Activated CD8-positive, alpha-beta memory T cell treated with anti-CD3 and anti-CD28 coated beads for 48 hours (primary cell): Measurements from ENCODE around the gene BFAR.

Experiments
- DNase-seq, 3 experiments: peaks; one replicate each; pipeline ENCODE4 v3.0.0-alpha.2; 2020; ENCODE audit warnings: low read depth in 2 of 3, low spot score in 2 of 3

Gene BFAR

GRCh38 chr16:14632693-14633569 is at the start of gene BFAR:
TSS of gene BFAR (plus strand) at chr16:14632951. CDS start at chr16:14644347, 11,396 bp downstream.
- DNase-seq: peak; percentile 94 to 99 (median 98)

- DNase-seq: no peak
These were observed 47.5 kb upstream of the BFAR start for GRCh38 chr16:14585287-14585686.

- DNase-seq: no peak
These were observed 46.0 kb upstream of the BFAR start for GRCh38 chr16:14586637-14587305.

DNA sequence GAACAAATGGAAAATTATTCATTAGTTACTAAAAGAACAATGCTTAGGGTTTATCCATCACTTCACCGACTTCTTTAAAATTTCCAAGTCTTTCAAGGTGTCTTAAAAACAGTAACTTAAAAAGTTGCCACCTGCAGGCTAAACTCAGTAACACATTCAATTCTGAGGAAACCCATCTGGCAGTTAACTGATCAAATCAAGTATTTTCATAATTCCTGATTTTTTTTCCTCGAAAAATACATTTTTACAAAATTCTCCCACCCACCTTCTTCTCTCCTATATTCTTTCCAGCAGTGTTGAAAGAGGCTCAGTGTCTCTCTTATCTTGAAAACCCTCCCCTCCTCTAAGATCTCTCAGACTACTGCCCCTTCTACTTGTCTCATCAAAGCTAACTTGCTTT is 32.6 kb upstream of the BFAR start:
- DNase-seq: no peak

DNA sequence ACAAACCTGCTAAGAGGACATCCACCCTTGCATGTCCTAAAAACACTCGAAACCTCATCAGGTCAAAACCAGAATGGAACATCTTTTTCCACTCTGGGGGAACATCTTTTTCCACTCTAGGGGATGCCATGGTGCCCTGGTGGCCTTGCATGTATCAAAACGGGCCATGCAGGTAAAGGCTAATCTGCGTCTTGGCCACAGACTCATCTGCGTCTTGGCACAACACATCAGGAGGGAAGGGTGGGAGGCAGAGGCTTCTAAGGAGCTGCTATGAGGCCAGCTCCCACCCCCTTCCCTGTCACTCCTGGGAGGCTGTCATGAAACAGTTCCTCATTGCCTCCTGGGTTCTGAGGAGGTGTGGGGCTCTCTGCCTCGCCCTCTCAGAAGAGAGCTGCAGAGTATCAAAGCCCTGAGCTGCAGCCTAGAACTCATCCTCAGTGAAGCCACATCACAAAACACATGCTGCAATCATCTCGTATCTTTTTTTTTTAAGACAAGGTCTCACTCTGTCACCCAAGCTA is 30.2 kb upstream of the BFAR start:
- no peak for DNase-seq

DNA sequence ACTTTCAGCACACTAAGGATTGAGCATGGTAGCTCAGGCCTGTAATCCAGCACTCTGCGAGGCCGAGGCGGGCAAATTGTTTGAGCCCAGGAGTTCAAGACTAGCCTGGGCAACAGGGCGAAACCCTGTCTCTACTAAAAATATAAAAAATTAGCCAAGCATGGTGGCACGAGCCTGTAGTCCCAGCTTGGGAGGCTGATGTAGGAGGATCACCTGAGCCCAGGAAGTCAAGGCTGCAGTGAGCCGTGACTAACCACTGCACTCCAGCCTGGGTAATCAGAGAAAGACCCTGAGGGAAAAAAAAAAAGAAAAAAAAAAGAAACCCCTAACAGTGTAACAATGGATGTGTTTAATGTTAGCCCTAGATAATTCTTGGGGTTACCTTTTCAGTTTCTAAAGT is 26.6 kb upstream of the BFAR start:
- no peak for DNase-seq

DNA sequence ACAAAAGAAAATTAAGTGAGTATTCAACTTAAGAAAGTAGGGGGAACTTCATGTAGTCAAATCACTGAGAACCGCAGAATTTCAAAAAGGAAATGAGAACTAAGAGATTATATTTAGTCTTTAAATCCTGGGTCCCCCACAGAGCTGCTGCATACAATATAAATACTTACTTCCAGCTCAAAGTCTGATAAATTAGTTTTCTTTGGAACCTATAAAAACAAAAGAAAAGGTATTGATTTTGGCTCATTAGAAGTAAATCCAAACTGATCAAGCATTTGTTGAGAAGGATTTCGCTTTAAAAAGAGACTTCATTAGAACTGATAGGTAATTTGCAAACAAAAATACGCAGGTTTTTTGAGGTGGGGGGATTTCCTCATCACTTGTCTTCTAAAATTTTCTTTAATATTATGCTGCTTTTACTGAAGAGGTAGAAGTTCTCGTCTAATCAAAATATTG is 24.6 kb upstream of the BFAR start:
- DNase-seq: no peak

DNA sequence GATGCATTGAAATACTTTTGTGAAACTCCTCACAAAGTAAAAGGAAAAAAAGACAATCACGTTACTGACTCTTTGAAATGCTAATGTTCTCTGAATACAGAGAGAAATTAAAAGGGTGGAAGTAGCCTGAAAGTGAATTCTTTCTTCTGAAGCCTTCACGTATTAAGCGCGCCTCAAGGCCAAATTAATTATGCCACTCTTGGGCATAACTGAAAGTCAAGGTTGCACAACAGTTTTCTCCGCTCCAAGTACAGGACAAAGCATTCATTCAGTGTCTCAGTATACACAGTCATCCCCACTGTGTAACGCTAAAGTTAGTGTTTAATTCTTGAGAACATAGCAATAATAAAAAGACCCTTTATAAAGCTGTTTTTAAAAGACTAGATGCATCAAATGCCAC is 24.1 kb upstream of the BFAR start:
- no peak for DNase-seq

DNA sequence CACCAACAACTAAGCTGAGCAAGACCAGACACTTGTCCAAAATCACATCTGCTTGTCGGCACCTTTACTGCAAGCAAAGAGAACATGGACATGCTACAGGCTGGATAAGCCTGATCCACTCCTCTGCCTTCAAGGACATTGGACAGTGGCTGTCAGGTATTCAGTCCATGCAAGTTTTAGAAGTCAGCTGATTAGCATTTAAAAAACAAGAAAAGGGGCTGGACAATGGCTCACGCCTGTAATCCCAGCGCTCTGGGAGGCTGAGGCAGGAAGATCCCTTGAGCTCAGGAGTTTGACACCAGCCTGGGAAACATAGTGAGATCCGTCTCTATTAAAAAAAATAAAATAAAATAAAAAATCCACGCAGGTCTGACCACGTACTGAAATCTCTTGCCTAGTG is 23.0 kb upstream of the BFAR start:
- no peak for DNase-seq

- no peak for DNase-seq
These were observed 21.1 kb upstream of the BFAR start for GRCh38 chr16:14611660-14612059.

GRCh38 chr16:14613991-14614390 is 18.8 kb upstream of the BFAR start:
- no peak for DNase-seq

GRCh38 chr16:14616280-14616679 is 16.5 kb upstream of the BFAR start:
- no peak for DNase-seq

- DNase-seq: no peak
These were observed 14.2 kb upstream of the BFAR start for GRCh38 chr16:14618566-14618965.

- DNase-seq: no peak
These were observed 5.7 kb upstream of the BFAR start for GRCh38 chr16:14627078-14627477.

DNA sequence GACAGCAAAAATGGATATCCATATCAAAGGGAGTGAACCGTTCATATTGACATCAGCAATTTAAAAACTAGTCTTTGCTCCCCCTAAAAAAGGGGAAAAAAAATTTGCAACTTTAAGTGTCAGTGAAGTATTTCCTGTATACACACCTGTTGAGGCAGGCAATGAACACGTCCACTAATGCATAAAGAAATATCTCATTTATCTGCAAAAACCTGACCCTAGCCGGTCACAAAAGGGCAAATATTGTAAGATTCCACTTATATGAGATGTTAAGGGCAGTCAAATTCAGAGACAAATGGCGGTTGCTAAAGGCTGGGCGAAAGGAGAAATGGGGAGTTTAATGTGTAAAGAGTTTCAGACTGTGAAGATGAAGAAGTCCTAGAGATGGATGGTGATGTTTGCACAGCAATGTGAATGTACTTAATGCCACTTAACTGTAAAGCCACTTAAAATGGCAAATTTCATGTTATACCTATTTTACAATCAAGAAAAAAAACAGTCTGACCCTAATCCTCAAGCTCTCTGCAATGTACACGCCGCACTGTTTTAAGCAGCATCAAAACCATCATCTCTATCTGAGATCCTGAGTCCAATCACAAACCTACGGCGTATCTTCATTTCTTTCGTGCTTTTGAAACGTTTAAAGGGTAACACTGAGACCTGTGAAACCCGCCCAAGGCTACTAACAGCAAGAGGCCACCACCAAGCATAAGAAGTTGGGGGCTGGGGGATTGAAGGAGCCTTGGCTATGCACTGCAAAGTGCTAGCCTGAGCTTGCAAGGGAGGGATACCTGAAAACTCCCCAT is 3.7 kb upstream of the BFAR start:
- DNase-seq: no peak

DNA sequence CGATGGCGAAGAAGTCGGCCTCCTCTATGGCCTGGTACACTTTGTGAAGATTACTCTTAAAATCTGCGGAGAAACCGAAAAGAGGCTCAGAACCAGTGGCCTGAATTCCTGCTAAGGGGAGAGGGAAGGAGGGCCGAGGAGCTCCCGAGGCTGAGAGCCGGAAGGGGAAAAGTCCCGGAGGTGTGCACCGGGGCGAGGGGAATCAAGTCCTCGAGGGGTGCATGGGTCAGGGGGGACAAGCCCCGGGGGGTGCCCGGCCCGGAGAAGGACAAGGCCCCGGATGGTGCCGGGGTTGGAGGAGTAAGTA is 3.2 kb upstream of the BFAR start:
- no peak for DNase-seq

DNA sequence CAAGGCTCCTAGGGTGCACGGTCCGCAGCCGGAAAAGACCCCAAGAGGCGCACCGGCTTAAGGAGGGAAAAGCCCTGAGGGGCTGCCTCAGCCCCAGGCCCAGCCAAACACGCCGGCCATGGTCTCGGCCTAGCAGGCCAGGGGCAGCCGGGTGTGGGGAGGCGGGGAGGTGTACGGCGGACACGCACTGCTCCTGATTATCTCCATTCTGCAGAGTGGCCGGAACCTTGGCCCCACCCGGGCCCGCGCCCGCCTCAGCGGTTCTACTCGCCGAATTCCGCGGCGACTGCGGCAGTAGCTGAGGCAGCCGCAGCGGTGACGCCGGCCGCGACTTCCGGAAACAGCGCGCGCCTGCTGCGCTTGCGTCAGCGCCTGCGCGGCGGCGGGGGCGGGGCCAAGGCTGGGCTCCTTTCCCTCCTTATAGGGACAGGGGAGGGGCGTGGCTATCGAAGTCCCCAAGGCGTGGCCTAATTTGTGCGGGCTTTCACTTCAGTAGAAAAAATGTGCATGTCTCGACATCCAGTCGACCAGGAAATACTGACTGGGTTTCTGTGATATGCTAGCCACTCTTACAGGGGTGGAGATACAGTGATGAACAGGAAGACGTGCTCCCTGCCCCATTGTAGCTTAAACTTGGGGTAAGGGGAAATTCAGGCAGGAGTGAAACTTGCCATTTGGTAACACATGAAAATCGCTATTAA is 2.7 kb upstream of the BFAR start, which contains the start of gene PARN:
TSS of gene PARN (minus strand) at position 342 of the 701 bp plus-strand sequence. CDS start at position 207, 135 bp downstream.
- DNase-seq: peak; percentile 91 to 97 (median 94)

DNA sequence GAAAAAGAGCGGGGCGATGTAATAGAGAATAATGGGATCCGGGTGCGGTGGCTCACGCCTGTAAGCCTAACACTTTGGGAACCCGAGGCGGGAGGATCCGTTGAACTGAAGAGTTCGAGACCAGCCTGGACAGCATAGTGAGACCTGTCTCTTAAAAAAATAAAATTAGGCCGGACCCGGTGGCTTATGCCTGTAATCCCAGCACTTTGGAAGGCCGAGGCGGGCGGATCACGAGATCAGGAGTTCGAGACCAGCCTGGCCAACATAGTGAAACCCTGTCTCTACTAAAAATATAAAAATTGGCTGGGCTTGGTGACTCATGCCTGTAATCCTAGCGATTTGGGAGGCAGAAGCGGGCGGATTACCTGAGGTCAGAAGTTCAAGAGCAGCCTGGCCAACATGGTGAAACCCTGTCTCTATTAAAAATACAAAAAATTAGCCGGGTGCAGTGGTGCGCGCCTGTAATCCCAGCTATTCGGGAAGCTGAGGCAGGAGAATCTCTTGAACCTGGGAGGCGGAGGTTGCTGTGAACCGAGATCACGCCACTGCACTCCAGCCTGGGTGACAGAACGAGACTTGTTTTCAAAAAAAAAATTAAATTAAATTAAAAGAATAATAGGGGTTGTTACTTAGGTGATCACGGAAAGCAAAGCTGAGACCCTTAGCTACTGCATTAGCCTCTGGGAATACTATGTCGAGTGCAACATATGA is 2.0 kb upstream of the BFAR start:
- DNase-seq: peak in 1 of 3 experiments; percentile 17

DNA sequence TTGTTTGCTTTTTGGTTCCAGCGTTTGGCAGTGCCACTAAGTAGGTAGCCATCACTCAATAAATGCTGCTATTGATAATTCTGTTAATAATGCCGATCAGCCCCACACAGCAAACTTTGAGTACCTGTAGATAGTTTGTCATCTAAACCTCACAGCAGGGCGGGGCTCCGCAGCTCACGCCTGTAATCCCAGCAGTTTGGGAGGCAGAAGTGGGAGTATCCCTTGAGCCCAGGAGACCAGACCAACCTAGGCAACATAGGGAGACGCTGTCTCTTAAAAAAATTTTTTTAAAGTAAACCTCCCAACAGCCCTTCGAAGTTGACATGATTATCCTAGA is 1.6 kb downstream of the BFAR start:
- no peak for DNase-seq
